ENCODE data around the gene YWHAG.

The YWHAG gene

GRCh38 chr7:76351372-76351771 is 7.4 kb downstream of the YWHAG start:
- DNase-seq (ENCODE audit: low read depth): no peak
- TF ChIP-seq CTCF (IDR thresholded peaks at IDR 0.05; ENCODE audit: low read depth, low read length, missing control alignments): no peak
- in situ Hi-C loops (cut with HindIII; ENCODE audit: low sequenced_read_pairs): no loop called here
- no peak overlapping the region for H3K4me3 ChIP-seq (ENCODE audit: low read depth, low read length)

GRCh38 chr7:76349313-76349885 is 9.4 kb downstream of the YWHAG start:
- TF ChIP-seq CTCF (IDR thresholded peaks at IDR 0.05; ENCODE audit: low read depth, low read length, missing control alignments): no peak

GRCh38 chr7:76347710-76348109 is 11.1 kb downstream of the YWHAG start:
- in situ Hi-C loops (cut with HindIII; ENCODE audit: low sequenced_read_pairs): no loop called here
- no peak for DNase-seq (ENCODE audit: low read depth)
- no peak for TF ChIP-seq CTCF (IDR thresholded peaks at IDR 0.05; ENCODE audit: low read depth, low read length, missing control alignments)
- H3K4me3 ChIP-seq (ENCODE audit: low read depth, low read length): no peak overlapping the region

More at GRCh38 chr7:76349313-76349885, 9.4 kb downstream of the YWHAG start:
- H3K4me3 ChIP-seq (ENCODE audit: low read depth, low read length): no peak overlapping the region
- in situ Hi-C loops (cut with HindIII; ENCODE audit: low sequenced_read_pairs): no loop called here
- DNase-seq (ENCODE audit: low read depth): no peak

- no peak for TF ChIP-seq CTCF (IDR thresholded peaks at IDR 0.05; ENCODE audit: low read depth, low read length, missing control alignments)
- no peak overlapping the region for H3K4me3 ChIP-seq (ENCODE audit: low read depth, low read length)
- DNase-seq (ENCODE audit: low read depth): no peak
- in situ Hi-C loops (cut with HindIII; ENCODE audit: low sequenced_read_pairs): no loop called here
These were observed 12.0 kb downstream of the YWHAG start for GRCh38 chr7:76346778-76347177.

GRCh38 chr7:76346097-76346496 is 12.7 kb downstream of the YWHAG start:
- no peak overlapping the region for H3K4me3 ChIP-seq (ENCODE audit: low read depth, low read length)
- in situ Hi-C loops (cut with HindIII; ENCODE audit: low sequenced_read_pairs): no loop called here
- no peak for TF ChIP-seq CTCF (IDR thresholded peaks at IDR 0.05; ENCODE audit: low read depth, low read length, missing control alignments)
- no peak for DNase-seq (ENCODE audit: low read depth)

GRCh38 chr7:76343931-76344321 is 14.9 kb downstream of the YWHAG start:
- in situ Hi-C loops (cut with HindIII; ENCODE audit: low sequenced_read_pairs): no loop called here
- DNase-seq (ENCODE audit: low read depth): no peak
- no peak for TF ChIP-seq CTCF (IDR thresholded peaks at IDR 0.05; ENCODE audit: low read depth, low read length, missing control alignments)
- H3K4me3 ChIP-seq (ENCODE audit: low read depth, low read length): no peak overlapping the region

Measured in astrocyte of the cerebellum (primary cell).